A673 (cell line): ENCODE measurements around the gene GNG12. TPM values are rescaled to one million over a fixed set of nuclear protein-coding genes. Genes with fewer than 3 reads are reported as not detected.
A peak's percentile ranks its signal among the peaks of the same experiment; 100 is the strongest.

Source experiments
- BruUV-seq: library from RNA; stranded (reverse); fragments of 400-500 nt; replicated peaks from 2 replicates; lab custom pipeline; 2021; lab: Mats Ljungman, UMichigan
- CTCF ChIA-PET: fragments of 300-600 bp; sonication (Branson Sonifier 250); formaldehyde crosslinking; loops from one replicate; lab custom pipeline; 2022; ENCODE audit warnings: antibody characterized with exemption; lab: Charles Lee
- POLR2A ChIA-PET: fragments of 300-600 bp; sonication (Branson Sonifier 250); formaldehyde crosslinking; loops from one replicate; lab custom pipeline; 2022; ENCODE audit warnings: antibody characterized with exemption; ENCODE audit not compliant: low non-redundant PET; lab: Charles Lee
- DNase-seq: peaks from one replicate; pipeline ENCODE4 v3.0.0-alpha.2; 2015; ENCODE audit warnings: low spot score
- H3K27ac ChIP-seq: fragments of 200-600 bp; sonication (generic); 2 replicates; pipeline ENCODE4 v1.5.1; 2016; ENCODE audit warnings: mixed run types, low read depth, mild to moderate bottlenecking, mixed read lengths, antibody characterized with exemption, low read length; ENCODE audit not compliant: poor library complexity, severe bottlenecking
- H3K27me3 ChIP-seq: fragments of 200-600 bp; sonication (generic); replicated peaks from 2 replicates; pipeline ENCODE4 v1.6.1; 2017; ENCODE audit warnings: mixed run types, low read depth, mild to moderate bottlenecking, mixed read lengths, antibody characterized with exemption, low read length; ENCODE audit not compliant: insufficient read depth, poor library complexity
- H3K36me3 ChIP-seq: fragments of 200-600 bp; sonication (generic); 2 replicates; pipeline ENCODE4 v1.6.1; 2016; ENCODE audit warnings: mixed run types, mild to moderate bottlenecking, mixed read lengths, antibody characterized with exemption, low read length; ENCODE audit not compliant: insufficient read depth, poor library complexity, severe bottlenecking
- H3K4me1 ChIP-seq: fragments of 200-600 bp; sonication (generic); 2 replicates; pipeline ENCODE4 v1.6.1; 2017; ENCODE audit warnings: mixed run types, mild to moderate bottlenecking, mixed read lengths, antibody characterized with exemption, low read length; ENCODE audit not compliant: insufficient read depth, poor library complexity, severe bottlenecking
- H3K4me3 ChIP-seq: fragments of 200-600 bp; sonication (generic); 2 replicates; pipeline ENCODE4 v1.5.1; 2016; ENCODE audit warnings: low read depth, mixed run types, mild to moderate bottlenecking, mixed read lengths, low read length; ENCODE audit not compliant: poor library complexity, severe bottlenecking
- H3K9me3 ChIP-seq: fragments of 200-600 bp; sonication (generic); 2 replicates; pipeline ENCODE4 v1.6.1; 2016; ENCODE audit warnings: mixed run types, low read depth, mild to moderate bottlenecking, mixed read lengths, antibody characterized with exemption, low read length; ENCODE audit not compliant: poor library complexity, severe bottlenecking
- EZH2 ChIP-seq: fragments of 200-600 bp; sonication (generic); IDR thresholded peaks from 2 replicates; pipeline ENCODE4 v1.6.1; 2017; ENCODE audit warnings: borderline replicate concordance, low read depth, mild to moderate bottlenecking, mixed read lengths, antibody characterized with exemption, low read length; ENCODE audit not compliant: poor library complexity, severe bottlenecking
- intact Hi-C: fragments of 100-400 bp; cut with micrococcal nuclease; formaldehyde crosslinking; loops from one replicate; pipeline ENCODE4 v1.10.0; 2022; ENCODE audit not compliant: unreplicated experiment
- total RNA-seq: library from RNA; stranded (reverse); gene quantifications from 2 replicates; pipeline ENCODE4 v1.2.3, GENCODE V29; 2021
- TF ChIP-seq, protein P1 (sequence below): fragments of 300-800, 200-600 bp; sonication (generic); conservative IDR thresholded peaks from 2 replicates; pipeline ENCODE4 v1.5.1; 2017; ENCODE audit warnings: low read depth, mild to moderate bottlenecking, antibody characterized with exemption, low read length, moderate library complexity, mixed read lengths

The GNG12 gene
- total RNA-seq, 1 experiment from 2014 or later: 54.8 TPM

DNA sequence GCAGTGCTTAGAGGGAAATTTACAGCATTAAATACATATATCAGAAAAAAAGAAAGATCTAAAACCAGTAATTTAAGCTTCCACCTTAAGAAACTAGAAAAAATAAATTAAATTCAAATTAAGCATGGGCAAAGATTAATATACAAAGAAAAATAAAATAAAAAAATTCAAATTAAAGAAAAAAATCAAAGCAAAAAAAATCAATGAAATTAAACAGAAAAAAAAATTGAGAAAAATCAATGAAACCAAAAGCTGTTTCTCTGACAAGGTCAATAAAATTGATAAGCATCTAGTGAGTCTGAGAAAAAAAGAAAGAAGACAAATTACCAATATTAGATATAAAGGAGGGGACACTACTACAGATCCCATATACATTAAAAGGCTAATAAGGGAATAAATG, 26.0 kb downstream of the GNG12 start:
- ChIA-PET CTCF (no interaction called here), POLR2A (no interaction called here)

GRCh38 chr1:67804710-67805109, 28.6 kb downstream of the GNG12 start:
- Histone ChIP-seq H3K4me1 (peaks cover 9% of the 10 kb centered on the region), H3K9me3 (peaks cover 3% of the 10 kb centered on the region), H3K4me3 (no peak overlapping the region), H3K27ac (no peak overlapping the region), H3K36me3 (no peaks in the 10 kb centered on the region), H3K27me3 (no peaks in the 10 kb centered on the region)
- no peak for TF ChIP-seq EZH2
- TF ChIP-seq, protein P1, sequence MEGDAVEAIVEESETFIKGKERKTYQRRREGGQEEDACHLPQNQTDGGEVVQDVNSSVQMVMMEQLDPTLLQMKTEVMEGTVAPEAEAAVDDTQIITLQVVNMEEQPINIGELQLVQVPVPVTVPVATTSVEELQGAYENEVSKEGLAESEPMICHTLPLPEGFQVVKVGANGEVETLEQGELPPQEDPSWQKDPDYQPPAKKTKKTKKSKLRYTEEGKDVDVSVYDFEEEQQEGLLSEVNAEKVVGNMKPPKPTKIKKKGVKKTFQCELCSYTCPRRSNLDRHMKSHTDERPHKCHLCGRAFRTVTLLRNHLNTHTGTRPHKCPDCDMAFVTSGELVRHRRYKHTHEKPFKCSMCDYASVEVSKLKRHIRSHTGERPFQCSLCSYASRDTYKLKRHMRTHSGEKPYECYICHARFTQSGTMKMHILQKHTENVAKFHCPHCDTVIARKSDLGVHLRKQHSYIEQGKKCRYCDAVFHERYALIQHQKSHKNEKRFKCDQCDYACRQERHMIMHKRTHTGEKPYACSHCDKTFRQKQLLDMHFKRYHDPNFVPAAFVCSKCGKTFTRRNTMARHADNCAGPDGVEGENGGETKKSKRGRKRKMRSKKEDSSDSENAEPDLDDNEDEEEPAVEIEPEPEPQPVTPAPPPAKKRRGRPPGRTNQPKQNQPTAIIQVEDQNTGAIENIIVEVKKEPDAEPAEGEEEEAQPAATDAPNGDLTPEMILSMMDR: 0 out of 2 replicates have a peak, but pooled peaks have one; percentile 26
- ChIA-PET POLR2A (no interaction called here), CTCF (interaction anchor here (0.6 kb wide), 1 partner anchor 10 kb away, joined by 3 read pairs; no protein-coding TSS in a partner anchor)
- no TSS peak for BruUV-seq
- no peak for DNase-seq
- intact Hi-C loops: no loop called here

More for the DNA sequence above, 26.0 kb downstream of the GNG12 start:
- peaks cover 3% of the 10 kb centered on the region for H3K9me3 ChIP-seq
- no peak overlapping the region for H3K4me3 ChIP-seq
- BruUV-seq: no TSS peak
- no peak for TF ChIP-seq EZH2
- TF ChIP-seq, protein P1: no peak
- H3K27me3 ChIP-seq: no peaks in the 10 kb centered on the region
- H3K4me1 ChIP-seq: peaks cover 9% of the 10 kb centered on the region
- H3K27ac ChIP-seq: no peak overlapping the region
- DNase-seq: no peak
- H3K36me3 ChIP-seq: no peaks in the 10 kb centered on the region
- intact Hi-C loops: no loop called here

DNA sequence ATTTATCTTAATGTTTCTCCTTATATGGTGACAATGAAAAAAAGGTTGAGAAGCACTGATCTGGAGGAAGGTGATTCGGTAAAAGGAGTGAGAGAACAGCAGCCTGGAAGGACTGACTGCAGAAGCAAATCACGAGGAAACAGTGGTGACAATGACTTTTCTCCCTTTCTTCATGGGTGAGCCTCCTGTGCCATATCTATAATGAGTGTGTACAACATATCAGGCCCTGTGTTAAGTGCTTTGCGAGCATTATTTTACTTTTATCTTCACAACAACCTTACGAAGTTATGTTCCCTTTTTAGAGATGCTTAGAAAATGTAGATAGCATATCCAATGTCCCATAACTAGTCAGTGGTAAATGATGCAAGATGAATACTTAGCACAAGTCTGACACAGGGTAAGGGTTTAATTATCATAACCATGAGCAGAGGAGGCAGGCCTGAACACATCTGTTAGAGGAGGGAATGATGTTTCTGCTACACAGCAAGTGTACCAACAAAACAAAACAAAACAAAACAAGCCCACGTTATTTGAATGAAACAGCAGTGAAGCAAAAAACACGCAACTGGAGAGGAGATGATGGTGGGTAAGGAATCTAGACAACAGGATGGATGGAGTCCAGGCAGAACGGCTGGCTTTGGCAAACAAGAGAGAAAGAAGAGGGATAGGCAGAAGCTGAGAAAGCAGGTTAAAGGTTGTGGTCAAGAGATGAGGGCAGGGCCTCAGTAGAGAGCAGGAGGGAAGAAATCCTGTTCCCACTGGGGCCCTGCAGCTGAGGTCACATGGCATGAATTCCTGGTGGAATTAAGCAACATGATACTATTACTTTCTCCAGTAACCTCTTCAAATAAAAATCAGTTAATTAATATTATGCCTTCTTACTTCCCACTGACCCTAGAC, 29.6 kb downstream of the GNG12 start:
- peaks cover 9% of the 10 kb centered on the region for H3K4me1 ChIP-seq
- no peak for TF ChIP-seq EZH2
- TF ChIP-seq, protein P1: no peak
- no peak for DNase-seq
- ChIA-PET POLR2A (no interaction called here), CTCF (interaction anchor here (0.6 kb wide), 2 partner anchors 48 to 389 kb away, joined by 3 read pairs; no protein-coding TSS in a partner anchor)
- H3K27me3 ChIP-seq: no peaks in the 10 kb centered on the region
- H3K9me3 ChIP-seq: peaks cover 3% of the 10 kb centered on the region
- BruUV-seq: no TSS peak
- intact Hi-C loops: no loop called here
- H3K4me3 ChIP-seq: no peak overlapping the region
- H3K27ac ChIP-seq: no peak overlapping the region
- H3K36me3 ChIP-seq: no peaks in the 10 kb centered on the region
